GM18505 (cell line): Measurements from ENCODE around the gene BBOX1.
"Not testable (repeated sequence)": the region's sequence is repeated elsewhere in the genome, so short reads cannot be mapped to it uniquely, and the experiment has no call there.

Experiments used
- ATAC-seq: cut with Tn5 transposase; IDR thresholded peaks from one replicate; pipeline ENCODE4 v1.9.1; 2021; ENCODE audit not compliant: unreplicated experiment
- POLR2A ChIP-seq: IDR thresholded peaks from 4 replicates; pipeline ENCODE4 v1.6.1; 2011; ENCODE audit warnings: borderline replicate concordance; ENCODE audit not compliant: insufficient read depth, insufficient read length; ENCODE audit errors: extremely low read depth

The BBOX1 gene

GRCh38 chr11:27111896-27112295 lies 71.3 kb downstream of the BBOX1 start:
- no peak for TF ChIP-seq POLR2A

GRCh38 chr11:27112946-27113345 lies 72.3 kb downstream of the BBOX1 start:
- TF ChIP-seq POLR2A: no peak
- ATAC-seq: no peak

More at GRCh38 chr11:27111896-27112295, 71.3 kb downstream of the BBOX1 start:
- no peak for ATAC-seq

GRCh38 chr11:27115051-27115650 lies 74.5 kb downstream of the BBOX1 start:
- no peak for ATAC-seq
- no peak for TF ChIP-seq POLR2A

- no peak for TF ChIP-seq POLR2A
- ATAC-seq: no peak
Observed at GRCh38 chr11:27116684-27117083, 76.1 kb downstream of the BBOX1 start.

- no peak for ATAC-seq
- TF ChIP-seq POLR2A: no peak
Observed at GRCh38 chr11:27118371-27118770, 77.8 kb downstream of the BBOX1 start.

GRCh38 chr11:27118949-27119348 lies 78.3 kb downstream of the BBOX1 start:
- ATAC-seq: no peak
- TF ChIP-seq POLR2A: no peak

- no peak for TF ChIP-seq POLR2A
- ATAC-seq: no peak
Observed at GRCh38 chr11:27119396-27119795, 78.8 kb downstream of the BBOX1 start.

GRCh38 chr11:27120211-27120610 lies 79.6 kb downstream of the BBOX1 start:
- ATAC-seq: no peak
- TF ChIP-seq POLR2A: no peak

GRCh38 chr11:27122001-27122400 lies 81.4 kb downstream of the BBOX1 start:
- no peak for ATAC-seq
- no peak for TF ChIP-seq POLR2A

- no peak for TF ChIP-seq POLR2A
- ATAC-seq: no peak
Observed at GRCh38 chr11:27124514-27125264, 84.1 kb downstream of the BBOX1 start.

- ATAC-seq: no peak
- no peak for TF ChIP-seq POLR2A
Observed at GRCh38 chr11:27129686-27130085, 89.1 kb downstream of the BBOX1 start.

GRCh38 chr11:27130806-27131205 lies 90.2 kb downstream of the BBOX1 start:
- TF ChIP-seq POLR2A: no peak

GRCh38 chr11:27135924-27136329 lies 95.3 kb downstream of the BBOX1 start:
- ATAC-seq: not testable (repeated sequence)

More at GRCh38 chr11:27130806-27131205, 90.2 kb downstream of the BBOX1 start:
- ATAC-seq: no peak

- no peak for ATAC-seq
- TF ChIP-seq POLR2A: no peak
Observed at GRCh38 chr11:27138716-27139115, 98.1 kb downstream of the BBOX1 start.
